SK-N-SH (cell line): ENCODE measurements around the gene KRT32. TPM values are rescaled to one million over a fixed set of nuclear protein-coding genes. Genes with fewer than 3 reads are reported as not detected.

ENCODE experiments used
- CTCF ChIA-PET: fragments of 300-600, 350-600 bp; formaldehyde crosslinking; extraction: SDS; loops from one replicate; lab custom pipeline; 2021; lab: Yijun Ruan, JAX
- POLR2A ChIA-PET: fragments of 350-600 bp; sonication (Branson Sonifier 250); formaldehyde crosslinking; extraction: SDS; loops from one replicate; lab custom pipeline; 2020; ENCODE audit warnings: antibody characterized with exemption, inconsistent platforms; lab: Yijun Ruan, JAX
- DNase-seq: peaks from one replicate; pipeline ENCODE4 v3.0.0; 2012
- H2AFZ ChIP-seq: fragments of 200-600 bp; sonication (generic); 2 replicates; pipeline ENCODE4 v1.8.1; 2016; ENCODE audit warnings: antibody characterized with exemption, mild to moderate bottlenecking, low read depth
- H3F3A ChIP-seq: fragments of 200-600 bp; sonication (generic); replicated peaks from 2 replicates; pipeline ENCODE3; 2016; ENCODE audit warnings: antibody characterized with exemption, mild to moderate bottlenecking; ENCODE audit not compliant: insufficient read depth
- H3K27ac ChIP-seq, 2 experiments: fragments of 200-500 bp in 1 of 2; fragments of 200-600 bp in 1 of 2; sonication (Bioruptor generic) in 1 of 2; sonication (generic), shearing (Covaris generic) in 1 of 2; 2 replicates each; pipeline versions ENCODE4 v1.5.1 to v1.6.1; 2014 to 2016; ENCODE audit warnings: low read depth in 2 of 2, inconsistent platforms in 1 of 2, low read length in 1 of 2, mild to moderate bottlenecking in 1 of 2, mixed read lengths in 1 of 2
- H3K27me3 ChIP-seq: fragments of 200-600 bp; sonication (generic), shearing (Covaris generic); 2 replicates; pipeline ENCODE4 v1.6.1; 2016; ENCODE audit warnings: mixed run types; ENCODE audit not compliant: insufficient read depth
- H3K36me3 ChIP-seq, 2 experiments: fragments of 200-500 bp in 1 of 2; fragments of 200-600 bp in 1 of 2; sonication (Bioruptor generic) in 1 of 2; sonication (generic) in 1 of 2; replicated peaks in 1 of 2; 2 replicates each; pipeline versions ENCODE3 to v1.5.1; 2014 to 2016; ENCODE audit warnings: low read length in 1 of 2, mild to moderate bottlenecking in 1 of 2; ENCODE audit not compliant: insufficient read depth in 2 of 2, control insufficient read depth in 1 of 2
- H3K4me1 ChIP-seq, 2 experiments: fragments of 200-500 bp in 1 of 2; fragments of 200-600 bp in 1 of 2; sonication (Bioruptor generic) in 1 of 2; sonication (generic), shearing (Covaris generic) in 1 of 2; 2 replicates each; pipeline versions ENCODE4 v1.5.1 to v1.6.1; 2014 to 2016; ENCODE audit warnings: low read depth in 1 of 2, low read length in 1 of 2, mixed run types in 1 of 2; ENCODE audit not compliant: insufficient read depth in 2 of 2, control insufficient read depth in 1 of 2
- H3K4me2 ChIP-seq: fragments of 200-600 bp; sonication (generic), shearing (Covaris generic); 2 replicates; pipeline ENCODE4 v1.6.1; 2017; ENCODE audit warnings: mixed run types
- H3K4me3 ChIP-seq, 2 experiments: fragments of 200-500 bp in 1 of 2; fragments of 200-600 bp in 1 of 2; sonication (Bioruptor generic) in 1 of 2; sonication (generic), shearing (Covaris generic) in 1 of 2; 2 replicates each; pipeline versions ENCODE4 v1.5.1 to v1.8.1; 2014 to 2016; ENCODE audit warnings: low read depth in 2 of 2, inconsistent platforms in 1 of 2, low read length in 1 of 2, mild to moderate bottlenecking in 1 of 2, mixed read lengths in 1 of 2, moderate library complexity in 1 of 2
- H3K79me2 ChIP-seq: fragments of 200-600 bp; sonication (generic); 2 replicates; pipeline ENCODE4 v1.8.1; 2017; ENCODE audit warnings: mild to moderate bottlenecking; ENCODE audit not compliant: insufficient read depth
- H3K9ac ChIP-seq: fragments of 200-600 bp; sonication (generic); 2 replicates; pipeline ENCODE4 v1.6.1; 2017; ENCODE audit warnings: mixed run types
- H3K9me2 ChIP-seq: fragments of 200-600 bp; sonication (generic); 2 replicates; pipeline ENCODE4 v1.6.1; 2017; ENCODE audit warnings: mixed run types
- H3K9me3 ChIP-seq: fragments of 200-600 bp; sonication (generic); 2 replicates; pipeline ENCODE4 v1.6.1; 2017; ENCODE audit warnings: mixed run types, mild to moderate bottlenecking, moderate library complexity
- H4K20me1 ChIP-seq: fragments of 200-600 bp; sonication (generic); 2 replicates; pipeline ENCODE4 v1.6.1; 2017; ENCODE audit warnings: mild to moderate bottlenecking, mixed run types; ENCODE audit not compliant: insufficient read depth
- ELF1 ChIP-seq: IDR thresholded peaks from 2 replicates; pipeline ENCODE4 v1.4.0; 2012
- FOSL2 ChIP-seq: IDR thresholded peaks from 2 replicates; pipeline ENCODE4 v1.4.0; 2012; ENCODE audit warnings: low read depth, mild to moderate bottlenecking, moderate library complexity, borderline replicate concordance
- GABPA ChIP-seq: IDR thresholded peaks from 2 replicates; pipeline ENCODE4 v1.4.0; 2012; ENCODE audit warnings: low read depth, mild to moderate bottlenecking
- JUND ChIP-seq: IDR thresholded peaks from 2 replicates; pipeline ENCODE4 v1.4.0; 2012
- MXI1 ChIP-seq: IDR thresholded peaks from 2 replicates; pipeline ENCODE4 v1.6.1; 2012; ENCODE audit warnings: mild to moderate bottlenecking, low read depth, low read length, improper control_type of control experiment
- POLR2AphosphoS5 ChIP-seq: IDR thresholded peaks from 2 replicates; pipeline ENCODE4 v1.6.1; 2012; ENCODE audit warnings: low read depth, low read length
- REST ChIP-seq: IDR thresholded peaks from 2 replicates; pipeline ENCODE4 v1.6.1; 2012; ENCODE audit warnings: mild to moderate bottlenecking, low read depth, low read length, moderate library complexity
- RFX5 ChIP-seq: IDR thresholded peaks from 2 replicates; pipeline ENCODE4 v1.6.1; 2012; ENCODE audit warnings: mild to moderate bottlenecking, improper control_type of control experiment, low read length
- RXRA ChIP-seq: IDR thresholded peaks from 2 replicates; pipeline ENCODE4 v1.4.0; 2012; ENCODE audit warnings: low read depth, mild to moderate bottlenecking, borderline replicate concordance
- SIN3A ChIP-seq: IDR thresholded peaks from 2 replicates; pipeline ENCODE4 v1.6.1; 2012; ENCODE audit warnings: low read depth, mild to moderate bottlenecking, low read length, moderate library complexity, borderline replicate concordance
- SMC3 ChIP-seq: IDR thresholded peaks from 2 replicates; pipeline ENCODE4 v1.6.1; 2012; ENCODE audit warnings: low read depth, low read length, improper control_type of control experiment
- TCF12 ChIP-seq: IDR thresholded peaks from 2 replicates; pipeline ENCODE4 v1.4.0; 2012
- TEAD4 ChIP-seq: IDR thresholded peaks from 2 replicates; pipeline ENCODE4 v1.4.0; 2012; ENCODE audit warnings: mild to moderate bottlenecking, borderline replicate concordance; ENCODE audit not compliant: insufficient read depth
- YY1 ChIP-seq: IDR thresholded peaks from 2 replicates; pipeline ENCODE4 v1.4.0; 2012; ENCODE audit warnings: low read depth, mild to moderate bottlenecking
- WGBS: methylation state at CpG from one replicate; pipeline ENCODE4 v1.1.6; 2017; ENCODE audit warnings: low lambda C conversion rate; 5-methylcytosine and 5-hydroxymethylcytosine counted together
- polyA plus RNA-seq, 3 experiments: library from polyadenylated mRNA; depleted of rRNA; stranded (reverse); fragments of >200 nt; gene quantifications; 2 replicates each; pipeline ENCODE4 v1.2.3, GENCODE V29; 2012

KRT32 gene
- polyA plus RNA-seq, 1 of the 3 experiments (the other 2 are of a cell fraction): not detected

DNA sequence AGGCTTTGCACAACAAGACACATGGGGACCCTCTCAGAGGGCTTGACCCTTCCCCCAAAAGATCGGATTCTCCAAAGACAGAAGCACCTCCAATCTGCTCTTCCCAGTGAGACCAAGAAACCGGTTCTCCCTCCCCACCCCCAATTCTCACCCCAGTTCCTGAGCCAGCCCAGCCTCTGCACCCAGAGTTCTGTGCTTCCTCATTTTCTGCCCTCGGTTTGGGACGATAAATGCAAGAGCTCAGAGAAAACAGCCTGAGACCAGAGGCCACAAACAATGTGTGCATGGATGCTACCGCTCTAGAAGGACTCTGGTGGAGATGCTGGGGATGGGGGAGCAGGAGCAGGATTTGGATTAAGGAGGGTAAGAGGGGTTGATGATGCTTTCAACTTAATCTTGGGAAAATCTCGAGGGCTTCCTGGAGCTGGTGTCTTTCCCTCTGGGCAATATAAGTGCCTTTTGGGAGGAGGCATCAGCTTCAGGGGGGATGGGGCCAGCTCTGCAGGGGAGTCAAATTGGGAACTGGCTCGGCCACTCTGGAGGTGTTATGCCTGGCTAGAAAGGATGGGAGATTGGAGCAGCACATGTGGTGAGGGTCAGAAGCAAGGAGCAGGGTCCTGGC is 45.5 kb upstream of the KRT32 start:
- ChIA-PET POLR2A (no interaction called here), CTCF (interaction anchor here (0.7 to 1.6 kb wide), 2 partner anchors 37 to 150 kb away, joined by 4 to 8 read pairs; no protein-coding TSS in a partner anchor)
- Histone ChIP-seq H3K4me2 (no peak overlapping the region), H3K79me2 (no peaks in the 10 kb centered on the region), H4K20me1 (no peaks in the 10 kb centered on the region), H3K4me3 (no peak overlapping the region), H2AFZ (no peak overlapping the region), H3K9me2 (no peaks in the 10 kb centered on the region), H3K9ac (no peak overlapping the region), H3K9me3 (no peaks in the 10 kb centered on the region), H3K27me3 (no peaks in the 10 kb centered on the region), H3K36me3 (no peaks in the 10 kb centered on the region), H3K4me1 (peaks cover 0 to 3% of the 10 kb centered on the region in 2 experiments; a peak in 1 of 4 replicates), H3F3A (no peaks in the 10 kb centered on the region), H3K27ac (no peak overlapping the region)
- 78% methylated on average over 7 of the region's 7 CpGs for WGBS
- DNase-seq: no peak
- TF ChIP-seq JUND (no peak), MXI1 (no peak), SIN3A (no peak)

DNA sequence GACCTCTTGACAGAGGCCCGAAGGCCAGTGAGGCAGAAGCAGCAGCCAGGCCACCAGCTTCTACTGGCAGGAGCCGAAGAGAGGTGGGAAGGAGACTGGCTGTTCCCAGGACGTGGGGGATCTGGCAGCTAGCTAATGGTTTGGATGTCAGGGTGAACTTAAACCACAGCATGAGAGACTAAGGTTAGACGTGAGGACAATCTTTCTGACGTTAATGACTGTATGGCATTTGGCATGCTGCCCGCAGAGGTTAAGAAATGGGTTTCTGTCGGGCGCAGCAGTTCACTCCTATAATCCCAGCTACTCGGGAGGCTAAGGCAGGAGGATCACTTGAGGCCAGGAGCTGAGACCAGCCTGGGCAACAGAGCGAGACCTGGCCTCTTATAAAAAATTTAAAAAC is 44.5 kb upstream of the KRT32 start:
- 86% methylated on average over 10 of the region's 10 CpGs for WGBS
- Histone ChIP-seq H3K4me1 (peaks cover 0 to 3% of the 10 kb centered on the region in 2 experiments; a peak in 1 of 4 replicates), H3K79me2 (no peaks in the 10 kb centered on the region), H3K9me3 (no peaks in the 10 kb centered on the region), H3K9me2 (no peaks in the 10 kb centered on the region), H3K27ac (no peak overlapping the region), H4K20me1 (no peaks in the 10 kb centered on the region), H3K36me3 (no peaks in the 10 kb centered on the region), H3K4me2 (no peak overlapping the region), H2AFZ (no peak overlapping the region), H3F3A (no peaks in the 10 kb centered on the region), H3K9ac (no peak overlapping the region), H3K27me3 (no peaks in the 10 kb centered on the region), H3K4me3 (no peak overlapping the region)
- ChIA-PET CTCF (interaction anchor here (0.8 to 1.6 kb wide), 3 partner anchors 16 to 38 kb away, joined by 3 to 8 read pairs (median 3); partner anchors contain the start of gene KRT35), POLR2A (interaction anchor here (0.6 kb wide), 1 partner anchor 10 kb away, joined by 3 read pairs; no protein-coding TSS in a partner anchor)
- no peak for DNase-seq
- TF ChIP-seq POLR2AphosphoS5 (no peak), RFX5 (no peak), TEAD4 (no peak), REST (no peak), GABPA (no peak), JUND (no peak), ELF1 (no peak), YY1 (no peak), RXRA (no peak), SMC3 (no peak), SIN3A (no peak), TCF12 (no peak), FOSL2 (no peak)
